ENCODE results near the gene KCTD1. TPM values are rescaled to one million over a fixed set of nuclear protein-coding genes. Genes with fewer than 3 reads are reported as not detected.

Gene KCTD1
- total and polyA plus RNA-seq, 2 of the 8 experiments (the other 6 are each of a cell fraction or from before 2014, with no cell fraction given): 7.7 to 14.0 TPM

DNA sequence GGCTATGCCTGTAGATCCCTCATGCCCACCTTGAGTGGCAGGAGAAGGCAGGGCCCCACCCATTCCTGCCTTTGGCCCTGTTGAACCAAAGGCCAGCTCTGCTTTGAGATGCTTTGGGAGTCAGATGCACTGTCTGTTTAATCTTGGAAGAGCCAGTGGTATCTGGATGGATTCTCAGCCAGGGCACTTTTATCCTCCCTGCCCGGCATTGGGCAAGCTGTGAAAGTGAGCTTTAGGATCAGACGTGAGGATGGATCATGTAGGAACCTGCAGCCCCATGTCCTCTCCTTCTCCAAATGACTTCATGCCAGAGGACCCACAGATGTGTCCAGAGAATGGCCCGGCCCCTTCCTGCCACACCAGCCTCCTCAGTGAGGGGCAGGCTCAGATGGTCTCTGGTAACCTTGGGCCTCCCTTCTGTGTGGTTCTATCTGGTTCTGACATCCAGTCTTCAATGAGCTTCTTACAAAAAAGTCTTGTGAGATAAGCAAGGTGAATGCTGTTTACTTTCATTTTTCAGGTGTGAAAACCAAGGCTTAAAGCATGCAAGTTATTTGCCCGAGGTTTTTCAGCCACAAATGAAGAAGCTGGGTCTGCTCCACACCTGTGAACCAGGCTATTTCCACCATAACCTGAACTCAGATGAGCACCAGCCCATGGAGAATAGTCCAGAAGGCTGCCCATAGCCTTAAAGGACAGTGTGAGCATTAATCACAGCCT lies 123.8 kb downstream of the KCTD1 start (continued):
- TF ChIP-seq SIX5 (IDR thresholded peaks at IDR 0.05; ENCODE audit: low read depth, low read length) (no peak), SP1 (IDR thresholded peaks at IDR 0.05; ENCODE audit: low read depth, low read length) (no peak), SP2 (IDR thresholded peaks at IDR 0.05; ENCODE audit: low read length) (no peak), GTF2F1 (IDR thresholded peaks at IDR 0.05; ENCODE audit: borderline replicate concordance, low read depth, low read length) (no peak), CTBP2 (IDR thresholded peaks at IDR 0.05; ENCODE audit: borderline replicate concordance, insufficient read depth, insufficient read length, low read length) (no peak)
- TF ChIP-seq, protein P1, sequence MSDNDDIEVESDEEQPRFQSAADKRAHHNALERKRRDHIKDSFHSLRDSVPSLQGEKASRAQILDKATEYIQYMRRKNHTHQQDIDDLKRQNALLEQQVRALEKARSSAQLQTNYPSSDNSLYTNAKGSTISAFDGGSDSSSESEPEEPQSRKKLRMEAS (IDR thresholded peaks at IDR 0.05): no peak

Data from H1 (cell line).